GM19452 (cell line): ENCODE results near the gene SBF1.
"Not testable (repeated sequence)": the region's sequence is repeated elsewhere in the genome, so short reads cannot be mapped to it uniquely, and the experiment has no call there.

Source experiments
- ATAC-seq: cut with Tn5 transposase; IDR thresholded peaks from one replicate; pipeline ENCODE4 v1.9.1; 2021; ENCODE audit not compliant: unreplicated experiment

The SBF1 gene

GRCh38 chr22:50401907-50402306, 72.9 kb downstream of the SBF1 start:
- no peak for ATAC-seq

- no peak for ATAC-seq
These were observed 73.9 kb downstream of the SBF1 start for GRCh38 chr22:50400931-50401330.

- no peak for ATAC-seq
These were observed 74.4 kb downstream of the SBF1 start for GRCh38 chr22:50400406-50400805.

- no peak for ATAC-seq
These were observed 75.0 kb downstream of the SBF1 start for GRCh38 chr22:50399751-50400331.

GRCh38 chr22:50398831-50399648, 75.8 kb downstream of the SBF1 start:
- no peak for ATAC-seq

- not testable (repeated sequence) for ATAC-seq
These were observed 77.3 kb downstream of the SBF1 start for GRCh38 chr22:50397371-50398060.

DNA sequence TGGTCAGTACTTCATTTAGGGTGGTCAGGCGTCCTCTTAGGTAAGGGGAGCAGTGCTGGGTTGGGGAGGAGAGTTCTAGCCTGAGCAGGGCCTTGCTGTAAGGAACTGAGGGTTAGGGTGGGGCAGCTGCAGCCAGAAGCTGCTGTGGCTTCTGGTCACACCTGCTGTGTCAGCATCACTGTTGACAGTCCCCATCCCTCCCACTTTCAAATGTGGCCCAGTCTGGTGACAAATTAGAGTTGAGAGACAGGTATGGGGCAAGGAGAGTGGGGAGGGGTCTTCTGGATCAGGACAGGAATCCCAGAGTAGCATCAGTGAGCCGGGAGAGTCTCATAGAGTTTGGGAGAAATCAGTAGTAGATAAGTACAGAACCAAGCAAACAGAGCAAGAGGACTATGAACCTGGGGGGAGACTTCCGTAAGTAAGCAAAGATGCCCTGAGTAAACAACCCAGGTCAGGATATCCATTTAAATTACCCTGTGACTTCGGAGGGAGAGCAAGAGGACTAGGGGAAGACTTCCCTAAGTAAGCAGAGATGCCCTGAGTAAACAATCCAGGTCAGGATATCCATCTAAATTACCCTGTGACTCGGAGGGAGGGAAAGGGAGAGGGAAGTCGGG, 78.0 kb downstream of the SBF1 start:
- no peak for ATAC-seq
